Measurements from ENCODE around the gene SPNS1. TPM values are rescaled to one million over a fixed set of nuclear protein-coding genes. Genes with fewer than 3 reads are reported as not detected.
"Not testable (repeated sequence)": the region's sequence is repeated elsewhere in the genome, so short reads cannot be mapped to it uniquely, and the experiment has no call there.

The SPNS1 gene
- total RNA-seq, 1 donor from 2014 or later, result 26.0 TPM

GRCh38 chr16:28951410-28951943 is 23.1 kb upstream of the SPNS1 start:
- no peak for DNase-seq (ENCODE audit: low read depth in 2 of 2)

DNA sequence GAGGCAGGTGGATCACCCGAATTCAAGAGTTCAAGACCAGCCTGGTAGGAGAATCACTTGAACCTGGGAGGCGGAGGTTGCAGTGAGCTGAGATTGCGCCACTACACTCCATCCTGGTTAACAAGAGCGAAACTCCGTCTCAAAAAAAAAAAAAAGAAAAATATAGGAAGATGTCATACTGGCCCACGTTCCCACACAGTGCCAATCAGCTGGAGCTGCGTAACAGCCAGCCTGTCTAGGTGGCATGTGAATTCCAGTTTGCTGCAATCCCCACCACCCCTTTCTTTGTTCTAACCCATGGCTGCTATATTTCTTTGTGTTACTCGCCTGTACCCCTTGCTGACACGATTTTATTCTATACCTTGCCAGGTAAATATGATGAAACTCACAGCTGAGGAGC is 16.4 kb upstream of the SPNS1 start:
- no peak for DNase-seq (ENCODE audit: low read depth in 2 of 2)

DNA sequence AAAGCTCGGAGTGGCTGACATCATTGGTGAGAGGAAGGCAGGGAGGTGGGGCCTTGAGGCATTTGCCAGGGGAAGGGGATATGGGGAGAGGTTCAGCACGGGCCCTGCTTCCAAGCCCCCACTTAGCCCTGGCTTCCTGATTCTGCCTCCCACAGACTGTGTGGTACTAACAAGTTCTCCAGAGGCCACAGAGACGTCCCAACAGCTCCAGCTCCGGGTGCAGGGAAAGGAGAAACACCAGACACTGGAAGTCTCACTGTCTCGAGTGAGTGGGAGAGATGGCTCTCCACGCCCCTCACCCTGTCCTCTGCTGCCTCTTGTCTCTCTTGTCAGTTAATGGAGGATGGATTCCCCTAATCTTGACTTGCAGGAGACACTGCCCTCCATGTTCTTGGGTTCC is 15.7 kb upstream of the SPNS1 start:
- no peak for DNase-seq (ENCODE audit: low read depth in 2 of 2)

DNA sequence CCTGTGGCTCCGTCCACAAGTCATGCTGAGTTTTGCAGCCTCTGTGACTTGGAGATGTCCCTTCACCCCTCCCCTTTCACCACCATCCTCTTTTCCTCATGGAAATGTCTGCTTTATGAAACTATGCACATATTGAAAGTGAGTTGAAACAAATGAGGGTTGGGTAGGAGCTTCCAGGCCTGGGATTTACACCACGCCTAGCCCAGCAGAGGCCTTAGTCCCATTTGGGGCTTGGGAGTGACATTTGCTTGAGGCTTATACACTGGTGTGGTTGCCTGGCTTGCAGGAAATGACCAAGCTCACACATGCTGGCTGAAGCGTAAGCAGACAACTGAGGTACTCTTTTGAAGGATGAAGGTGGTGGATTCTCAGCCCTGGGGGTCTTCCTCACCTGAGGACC is 10.5 kb upstream of the SPNS1 start:
- no peak for DNase-seq (ENCODE audit: low read depth in 2 of 2)

GRCh38 chr16:28964496-28964895 is 10.1 kb upstream of the SPNS1 start:
- no peak for DNase-seq (ENCODE audit: low read depth in 2 of 2)

DNA sequence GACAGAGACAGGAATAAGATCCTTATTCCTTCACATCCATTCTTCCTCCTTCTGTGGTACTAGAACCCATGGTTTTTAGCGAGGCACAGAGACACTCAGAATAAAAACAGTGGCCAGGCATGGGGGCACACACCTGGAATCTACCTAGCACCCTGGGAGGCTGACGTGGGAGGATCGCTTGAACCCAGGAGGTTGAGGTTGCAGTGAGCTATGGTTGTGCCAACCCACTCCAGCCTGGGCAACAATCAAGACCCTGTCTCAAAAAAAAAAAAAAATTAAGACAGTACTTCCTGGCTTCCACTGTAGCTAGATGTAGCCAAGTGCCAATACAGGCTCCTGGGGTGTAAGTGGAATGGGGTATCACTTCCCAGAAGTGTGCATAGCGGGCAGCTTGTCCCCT is 7.4 kb upstream of the SPNS1 start:
- no peak for DNase-seq (ENCODE audit: low read depth in 2 of 2)

DNA sequence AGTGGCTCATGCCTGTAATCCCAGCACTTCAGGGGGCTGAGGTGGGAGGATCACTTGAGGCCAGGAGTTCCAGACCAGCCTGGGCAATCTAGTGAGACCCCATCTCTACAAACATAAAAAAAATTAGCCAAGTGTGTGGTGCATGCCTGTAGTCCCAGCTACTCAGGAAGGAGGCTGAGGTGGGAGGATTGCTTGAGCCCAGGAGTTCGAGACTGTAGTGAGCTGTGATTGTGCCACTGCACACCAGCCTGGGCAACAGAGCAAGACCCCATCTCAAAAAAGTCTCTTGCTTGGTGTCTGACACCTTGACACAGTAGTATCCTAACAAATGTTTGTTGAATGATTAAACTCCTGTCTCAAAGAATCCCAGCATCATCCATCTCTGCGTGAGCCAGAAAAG is 4.9 kb upstream of the SPNS1 start:
- not testable (repeated sequence) for DNase-seq (ENCODE audit: low read depth in 2 of 2)

- peak; percentile 70 to 79 for DNase-seq (ENCODE audit: low read depth in 2 of 2)
These were observed 556 bp upstream of the SPNS1 start for GRCh38 chr16:28974007-28974436.

DNA sequence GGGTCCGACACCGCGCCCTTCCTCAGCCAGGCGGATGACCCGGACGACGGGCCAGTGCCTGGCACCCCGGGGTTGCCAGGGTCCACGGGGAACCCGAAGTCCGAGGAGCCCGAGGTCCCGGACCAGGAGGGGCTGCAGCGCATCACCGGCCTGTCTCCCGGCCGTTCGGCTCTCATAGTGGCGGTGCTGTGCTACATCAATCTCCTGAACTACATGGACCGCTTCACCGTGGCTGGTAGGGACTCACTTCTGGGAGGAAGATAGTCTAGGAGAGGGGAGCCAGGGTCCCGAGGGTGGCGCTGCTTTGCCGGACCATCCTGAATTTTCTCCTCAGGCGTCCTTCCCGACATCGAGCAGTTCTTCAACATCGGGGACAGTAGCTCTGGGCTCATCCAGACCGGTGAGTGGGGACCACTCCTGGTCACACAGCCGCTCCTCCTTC is 601 bp downstream of the SPNS1 start:
- DNase-seq (ENCODE audit: low read depth in 2 of 2), result peak; percentile 13 to 16

GRCh38 chr16:28977703-28978662 is 3.4 kb downstream of the SPNS1 start:
- DNase-seq (ENCODE audit: low read depth in 2 of 2), result no peak

GRCh38 chr16:28980330-28980729 is 5.8 kb downstream of the SPNS1 start:
- not testable (repeated sequence) for DNase-seq (ENCODE audit: low read depth in 2 of 2)

GRCh38 chr16:28980929-28981328 is 6.4 kb downstream of the SPNS1 start:
- DNase-seq (ENCODE audit: low read depth in 2 of 2), result no peak

DNA sequence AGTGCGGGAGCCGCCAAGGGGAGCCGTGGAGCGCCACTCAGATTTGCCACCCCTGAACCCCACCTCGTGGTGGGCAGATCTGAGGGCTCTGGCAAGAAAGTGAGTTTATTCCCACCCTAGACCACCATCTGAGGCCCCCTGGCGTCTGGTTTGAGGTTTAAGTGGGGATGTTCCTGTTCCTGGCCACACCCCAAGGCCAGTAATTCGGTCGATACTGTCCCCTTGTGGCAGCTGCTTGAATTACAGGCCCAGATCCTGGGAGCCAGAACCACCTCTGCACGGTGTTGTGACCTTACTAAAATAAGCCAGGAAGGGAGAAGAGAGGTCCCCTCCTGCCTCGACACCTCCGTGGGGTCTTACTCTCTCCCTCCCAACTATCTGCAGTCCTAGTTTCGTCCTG is 6.9 kb downstream of the SPNS1 start:
- peak in 1 of 2 donors; percentile 11 for DNase-seq (ENCODE audit: low read depth in 2 of 2)

- DNase-seq (ENCODE audit: low read depth in 2 of 2), result no peak
These were observed 7.8 kb downstream of the SPNS1 start for GRCh38 chr16:28982418-28982817.

DNA sequence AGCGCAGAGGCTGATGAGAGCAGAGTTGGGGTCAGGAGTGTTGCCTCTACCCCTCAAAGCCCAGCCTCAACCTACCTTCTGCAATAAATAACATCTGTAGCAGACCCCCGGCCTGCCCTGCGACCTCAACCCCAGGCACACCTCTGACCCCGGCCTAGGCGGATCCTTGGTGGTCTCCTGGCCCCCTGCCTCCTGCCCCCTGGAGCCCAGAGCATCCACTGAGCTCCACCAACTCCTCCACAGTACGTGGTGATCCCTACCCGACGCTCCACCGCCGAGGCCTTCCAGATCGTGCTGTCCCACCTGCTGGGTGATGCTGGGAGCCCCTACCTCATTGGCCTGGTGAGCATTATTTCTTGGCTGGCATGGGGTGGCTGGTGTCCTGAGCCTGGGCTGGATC is 8.4 kb downstream of the SPNS1 start:
- no peak for DNase-seq (ENCODE audit: low read depth in 2 of 2)

GRCh38 chr16:28983644-28984043 is 9.1 kb downstream of the SPNS1 start:
- DNase-seq (ENCODE audit: low read depth in 2 of 2), result no peak

DNA sequence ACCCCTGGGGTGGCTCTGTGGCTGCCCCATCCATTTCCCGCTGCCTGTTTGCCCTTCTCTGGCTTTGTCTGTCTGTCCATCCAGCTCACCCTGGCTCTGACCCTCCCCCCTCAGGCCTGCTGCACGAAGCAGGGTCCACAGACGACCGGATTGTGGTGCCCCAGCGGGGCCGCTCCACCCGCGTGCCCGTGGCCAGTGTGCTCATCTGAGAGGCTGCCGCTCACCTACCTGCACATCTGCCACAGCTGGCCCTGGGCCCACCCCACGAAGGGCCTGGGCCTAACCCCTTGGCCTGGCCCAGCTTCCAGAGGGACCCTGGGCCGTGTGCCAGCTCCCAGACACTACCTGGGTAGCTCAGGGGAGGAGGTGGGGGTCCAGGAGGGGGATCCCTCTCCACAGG is 9.5 kb downstream of the SPNS1 start:
- no peak for DNase-seq (ENCODE audit: low read depth in 2 of 2)

DNA sequence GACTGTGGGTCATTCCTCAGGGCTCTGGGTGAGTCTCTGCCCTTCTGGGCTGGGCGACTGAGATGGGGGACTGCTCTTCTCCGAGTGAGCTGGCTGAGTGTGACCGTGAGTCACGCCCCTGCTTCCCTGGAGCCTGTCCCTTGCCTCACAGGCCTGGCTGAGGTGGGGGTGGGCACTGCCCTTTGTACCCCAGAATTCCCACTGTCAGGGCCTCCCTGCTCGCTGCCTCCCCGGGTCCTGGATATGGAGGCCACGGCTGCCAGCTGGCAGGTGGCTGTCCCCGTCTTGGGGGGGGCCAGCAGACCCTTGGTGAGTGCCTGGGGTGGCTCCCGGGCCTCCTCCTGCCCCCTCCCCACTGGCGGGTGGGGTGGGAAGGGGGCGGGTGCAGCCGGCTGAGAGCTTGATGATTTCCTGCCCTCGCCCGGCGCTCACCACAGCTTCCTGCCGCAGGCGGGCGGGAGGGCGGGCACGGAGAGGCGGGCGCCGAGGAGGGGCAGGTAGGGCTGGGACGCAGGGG is 10.1 kb downstream of the SPNS1 start, which contains the start of gene LAT:
LAT (plus strand) TSS at position 434 of the 517 bp plus-strand sequence. CDS start 366 bp downstream, outside the sequence.
- peak; percentile 33 to 35 for DNase-seq (ENCODE audit: low read depth in 2 of 2)

- no peak for DNase-seq (ENCODE audit: low read depth in 2 of 2)
These were observed 10.8 kb downstream of the SPNS1 start for GRCh38 chr16:28985211-28986041.

DNA sequence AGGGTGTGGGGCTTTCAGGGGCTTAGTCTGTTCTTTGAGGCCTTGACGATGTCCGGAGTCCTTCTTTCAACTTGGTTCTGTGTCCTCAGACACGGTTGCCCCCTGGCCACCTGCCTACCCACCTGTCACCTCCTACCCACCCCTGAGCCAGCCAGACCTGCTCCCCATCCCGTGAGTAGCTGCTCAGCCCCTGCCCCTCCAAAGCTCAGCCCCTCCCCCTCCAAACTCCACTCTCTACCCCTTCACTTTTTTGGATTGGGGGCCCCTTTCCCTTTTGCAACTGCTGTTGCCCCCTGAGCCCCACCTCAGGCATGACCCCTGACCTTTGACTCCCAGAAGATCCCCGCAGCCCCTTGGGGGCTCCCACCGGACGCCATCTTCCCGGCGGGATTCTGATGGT is 11.5 kb downstream of the SPNS1 start:
- DNase-seq (ENCODE audit: low read depth in 2 of 2), result no peak

DNA sequence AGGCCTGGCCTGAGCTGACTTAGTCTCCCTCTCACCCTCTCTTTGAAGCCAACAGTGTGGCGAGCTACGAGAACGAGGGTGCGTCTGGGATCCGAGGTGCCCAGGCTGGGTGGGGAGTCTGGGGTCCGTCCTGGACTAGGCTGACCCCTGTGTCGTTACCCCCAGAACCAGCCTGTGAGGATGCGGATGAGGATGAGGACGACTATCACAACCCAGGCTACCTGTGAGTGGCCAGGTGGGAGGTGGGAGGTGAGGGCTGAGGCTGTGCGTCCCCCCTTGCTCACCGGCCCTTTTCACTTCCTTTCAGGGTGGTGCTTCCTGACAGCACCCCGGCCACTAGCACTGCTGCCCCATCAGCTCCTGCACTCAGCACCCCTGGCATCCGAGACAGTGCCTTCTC is 11.9 kb downstream of the SPNS1 start:
- no peak for DNase-seq (ENCODE audit: low read depth in 2 of 2)

Measured in lung microvascular endothelial cell (primary cell).